Progenitor cell of endocrine pancreas (in vitro differentiated cells): Measurements from ENCODE around the gene PHKB. TPM values are rescaled to one million over a fixed set of nuclear protein-coding genes. Genes with fewer than 3 reads are reported as not detected.

ENCODE experiments used
- DNase-seq: peaks from one replicate; pipeline ENCODE4 v3.0.0; 2021; ENCODE audit warnings: low spot score; ENCODE audit not compliant: unreplicated experiment
- H3K27ac Mint-ChIP-seq: 2 replicates; pipeline ENCODE4 v1.8.0; 2021; ENCODE audit warnings: mild to moderate bottlenecking, moderate library complexity, mixed read lengths
- H3K27me3 Mint-ChIP-seq: 2 replicates; pipeline ENCODE4 v1.8.0; 2021; ENCODE audit warnings: mixed read lengths
- H3K36me3 Mint-ChIP-seq: 2 replicates; pipeline ENCODE4 v1.8.0; 2022; ENCODE audit warnings: mixed read lengths; ENCODE audit not compliant: insufficient read depth
- H3K4me1 Mint-ChIP-seq: 2 replicates; pipeline ENCODE4 v1.8.0; 2021; ENCODE audit warnings: low read depth, mixed read lengths
- H3K4me3 Mint-ChIP-seq: 2 replicates; pipeline ENCODE4 v1.8.0; 2021; ENCODE audit warnings: low read depth, mild to moderate bottlenecking, moderate library complexity, mixed read lengths
- H3K9me3 Mint-ChIP-seq: 2 replicates; pipeline ENCODE4 v1.8.0; 2021; ENCODE audit warnings: low read depth, mixed read lengths
- CTCF ChIP-seq: fragments of 200-600 bp; sonication (generic); IDR thresholded peaks from one replicate; pipeline ENCODE4 v1.5.0; 2021; ENCODE audit warnings: antibody characterized with exemption, mild to moderate bottlenecking; ENCODE audit not compliant: unreplicated experiment
- total RNA-seq: library from RNA; stranded (reverse); gene quantifications from 2 replicates; pipeline ENCODE4 v1.2.1, GENCODE V29; 2021

The PHKB gene
- total RNA-seq, 1 donor from 2014 or later, result 94.1 TPM

GRCh38 chr16:47578033-47578432 is 116.9 kb downstream of the PHKB start:
- no peaks in the 10 kb centered on the region for H3K4me1 Mint-ChIP-seq
- DNase-seq, result no peak
- H3K36me3 Mint-ChIP-seq, result peaks cover 7% of the 10 kb centered on the region
- no peaks in the 10 kb centered on the region for H3K9me3 Mint-ChIP-seq
- no peaks in the 10 kb centered on the region for H3K27me3 Mint-ChIP-seq
- no peak overlapping the region for H3K27ac Mint-ChIP-seq
- no peak for TF ChIP-seq CTCF
- H3K4me3 Mint-ChIP-seq, result no peak overlapping the region

GRCh38 chr16:47578573-47578972 is 117.4 kb downstream of the PHKB start:
- Mint-ChIP-seq H3K9me3 (no peaks in the 10 kb centered on the region), H3K4me1 (no peaks in the 10 kb centered on the region), H3K4me3 (no peak overlapping the region), H3K27ac (no peak overlapping the region), H3K36me3 (peaks cover 7% of the 10 kb centered on the region), H3K27me3 (no peaks in the 10 kb centered on the region)
- DNase-seq, result no peak
- no peak for TF ChIP-seq CTCF

GRCh38 chr16:47581114-47581513 is 120.0 kb downstream of the PHKB start:
- DNase-seq, result no peak
- no peak overlapping the region for H3K27ac Mint-ChIP-seq
- no peaks in the 10 kb centered on the region for H3K36me3 Mint-ChIP-seq
- H3K27me3 Mint-ChIP-seq, result no peaks in the 10 kb centered on the region
- TF ChIP-seq CTCF, result no peak
- no peaks in the 10 kb centered on the region for H3K4me1 Mint-ChIP-seq
- no peak overlapping the region for H3K4me3 Mint-ChIP-seq
- no peaks in the 10 kb centered on the region for H3K9me3 Mint-ChIP-seq

GRCh38 chr16:47584464-47585225 is 123.5 kb downstream of the PHKB start:
- no peak overlapping the region for H3K27ac Mint-ChIP-seq
- no peak for TF ChIP-seq CTCF

GRCh38 chr16:47586121-47586520 is 125.0 kb downstream of the PHKB start:
- no peak for TF ChIP-seq CTCF
- Mint-ChIP-seq H3K4me1 (no peaks in the 10 kb centered on the region), H3K27me3 (no peaks in the 10 kb centered on the region), H3K36me3 (peaks cover 4% of the 10 kb centered on the region), H3K9me3 (no peaks in the 10 kb centered on the region), H3K4me3 (no peak overlapping the region), H3K27ac (no peak overlapping the region)
- no peak for DNase-seq

More at GRCh38 chr16:47584464-47585225, 123.5 kb downstream of the PHKB start:
- no peaks in the 10 kb centered on the region for H3K36me3 Mint-ChIP-seq
- H3K9me3 Mint-ChIP-seq, result no peaks in the 10 kb centered on the region
- no peak overlapping the region for H3K4me3 Mint-ChIP-seq
- no peaks in the 10 kb centered on the region for H3K4me1 Mint-ChIP-seq
- H3K27me3 Mint-ChIP-seq, result no peaks in the 10 kb centered on the region
- DNase-seq, result no peak
